Middle frontal gyrus (tissue), 1 donor: Measurements from ENCODE around the gene RANBP17.
"Not testable (repeated sequence)": the region's sequence is repeated elsewhere in the genome, so short reads cannot be mapped to it uniquely, and the experiment has no call there.

ENCODE experiments used
- DNase-seq: peaks from one replicate; pipeline ENCODE4 v3.0.0-alpha.2; 2015; ENCODE audit warnings: low spot score; ENCODE audit errors: extremely low spot score

The RANBP17 gene

DNA sequence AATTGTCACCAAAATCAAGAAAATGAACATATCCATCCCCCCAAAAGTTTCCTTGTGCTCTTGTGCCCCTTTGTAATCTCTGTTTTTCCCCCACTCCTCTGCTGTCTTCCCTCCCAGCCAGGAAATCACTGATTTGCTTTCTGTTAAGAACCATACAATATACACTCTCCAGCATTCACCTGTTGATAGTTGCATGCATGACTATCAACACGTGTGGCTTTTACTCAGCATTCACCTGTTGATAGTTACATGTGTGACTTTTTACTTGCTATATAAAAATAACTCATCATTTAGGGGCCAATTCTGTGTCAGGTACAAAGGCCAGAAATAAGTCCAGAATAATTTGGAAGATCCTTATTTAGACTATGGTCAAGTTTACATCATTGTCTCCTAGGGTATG is 6.0 kb downstream of the RANBP17 start:
- no peak for DNase-seq

DNA sequence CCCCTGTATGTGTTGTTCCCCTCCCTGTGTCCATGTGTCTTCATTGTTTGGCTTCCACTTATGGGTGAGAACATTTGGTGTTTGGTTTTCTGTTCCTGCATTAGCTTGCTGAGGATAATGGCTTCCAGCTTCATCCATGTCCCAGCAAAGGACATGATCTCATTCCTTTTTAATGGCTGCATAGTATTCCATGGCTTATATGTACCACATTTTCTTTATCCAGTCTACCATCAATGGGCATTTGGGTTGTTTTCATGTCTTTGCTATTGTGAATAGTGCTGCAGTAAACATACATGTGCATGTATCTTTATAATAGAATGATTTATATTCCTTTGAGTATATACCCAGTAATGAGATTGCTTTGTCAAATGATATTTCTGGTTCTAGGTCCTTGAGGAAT is 8.6 kb downstream of the RANBP17 start:
- not testable (repeated sequence) for DNase-seq

DNA sequence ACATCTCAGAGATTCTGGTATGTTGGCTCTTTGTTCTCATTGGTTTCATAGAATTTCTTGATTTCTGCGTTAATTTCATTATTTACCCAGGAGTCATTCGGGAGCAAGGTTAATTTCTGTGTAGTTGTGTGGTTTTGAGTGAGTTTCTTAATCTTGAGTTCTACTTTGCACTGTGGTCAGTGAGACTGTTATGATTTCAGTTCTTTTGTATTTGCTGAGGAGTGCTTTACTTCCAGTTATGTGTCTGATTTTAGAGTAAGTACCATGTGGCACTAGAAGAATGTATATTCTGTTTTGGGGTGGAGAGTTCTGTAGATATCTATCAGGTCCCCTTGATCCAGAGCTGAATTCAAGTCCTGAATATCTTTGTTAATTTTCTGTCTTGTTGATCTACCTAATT is 12.2 kb downstream of the RANBP17 start:
- DNase-seq, result no peak

DNA sequence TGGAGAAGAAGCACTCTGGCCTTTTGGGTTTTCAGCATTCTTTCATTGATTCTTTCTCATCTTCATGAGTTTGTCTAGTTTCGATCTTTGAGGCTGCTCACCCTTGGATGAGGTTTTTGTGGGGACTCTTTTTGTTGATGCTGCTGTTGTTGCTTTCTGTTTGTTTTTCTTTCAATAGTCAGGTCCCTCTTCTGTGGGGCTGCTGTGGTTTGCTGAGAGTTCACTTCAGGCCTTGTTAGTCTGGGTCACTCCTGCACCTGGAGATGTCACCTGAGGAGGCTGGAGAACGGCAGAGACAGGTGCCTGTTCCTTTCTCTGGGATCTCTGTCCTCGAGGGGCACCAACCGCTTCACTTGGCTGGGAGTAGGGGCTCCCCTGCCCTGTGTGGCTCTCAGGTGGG is 14.0 kb downstream of the RANBP17 start:
- no peak for DNase-seq

DNA sequence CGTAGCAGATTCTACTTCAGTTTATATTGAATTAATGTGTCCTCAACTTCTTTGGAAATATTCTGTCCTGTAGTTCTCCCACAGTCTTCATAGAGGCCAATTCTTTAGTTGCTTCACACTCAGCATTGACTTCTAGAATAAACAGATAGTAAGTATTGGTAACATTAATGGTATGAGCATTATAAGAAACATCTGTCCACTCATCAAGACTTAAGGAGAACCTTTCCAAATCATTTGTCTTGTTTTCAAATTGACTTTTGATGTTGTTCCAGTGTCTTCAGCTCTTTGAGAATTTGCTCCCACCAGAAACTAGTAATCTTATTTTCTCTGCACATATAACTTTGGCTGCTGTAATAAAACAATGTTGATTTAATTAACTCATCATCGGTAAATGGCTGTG is 18.3 kb downstream of the RANBP17 start:
- no peak for DNase-seq

DNA sequence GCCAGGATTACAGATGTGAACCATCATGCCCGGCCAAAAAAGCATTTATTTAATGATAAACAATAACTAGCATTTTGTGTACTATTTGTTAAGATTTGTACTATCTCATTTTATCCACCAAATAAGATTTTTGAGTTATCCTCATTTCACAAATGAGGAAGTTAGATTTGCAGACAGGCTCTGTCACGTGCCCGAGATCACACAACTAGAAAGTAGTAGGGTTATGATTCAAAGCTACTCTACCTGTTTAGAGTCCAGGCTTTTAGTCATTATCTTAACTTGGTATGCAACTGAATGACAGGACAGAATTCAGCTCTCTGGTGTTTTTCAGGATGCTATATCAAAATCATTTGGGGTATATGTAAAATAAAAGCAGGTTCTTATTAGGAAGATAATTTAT is 20.5 kb downstream of the RANBP17 start:
- no peak for DNase-seq

DNA sequence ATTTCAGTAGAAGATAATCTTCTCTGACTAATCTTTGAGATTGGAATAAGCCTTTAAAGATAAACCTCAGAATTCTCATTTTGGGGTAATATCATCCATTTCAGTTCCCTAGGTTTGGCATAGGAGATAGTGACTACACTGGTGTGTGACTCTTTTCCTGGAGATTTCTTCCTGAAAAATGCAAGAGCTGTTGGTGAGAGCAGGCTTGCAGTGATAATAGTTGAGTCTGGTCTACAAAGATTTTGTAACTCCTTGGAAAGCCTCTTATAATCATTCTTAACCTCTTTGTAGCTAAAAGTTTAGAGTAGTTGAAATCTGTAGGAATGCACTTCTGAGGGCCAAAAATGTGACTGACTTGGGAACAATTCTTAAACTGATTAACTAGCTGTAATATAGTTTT is 23.4 kb downstream of the RANBP17 start:
- no peak for DNase-seq

DNA sequence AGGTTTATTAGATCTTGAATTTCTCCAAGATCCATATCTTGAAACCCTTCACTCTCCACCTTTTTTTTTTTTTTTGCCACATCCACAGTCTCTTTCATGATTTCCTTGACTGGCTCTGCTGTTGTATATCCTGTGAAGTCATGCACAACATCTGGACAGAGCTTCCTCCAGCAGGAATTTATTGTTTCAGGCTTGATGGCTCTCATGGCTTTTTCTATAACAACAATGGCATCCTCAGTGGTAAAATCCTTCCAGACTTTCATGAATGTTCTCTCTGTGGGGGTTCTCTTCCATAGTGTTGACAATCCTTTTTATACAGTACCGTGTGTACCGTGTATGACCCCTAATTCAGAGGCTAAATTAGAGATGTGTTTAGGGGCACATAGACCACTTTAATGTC is 24.0 kb downstream of the RANBP17 start:
- DNase-seq, result no peak

DNA sequence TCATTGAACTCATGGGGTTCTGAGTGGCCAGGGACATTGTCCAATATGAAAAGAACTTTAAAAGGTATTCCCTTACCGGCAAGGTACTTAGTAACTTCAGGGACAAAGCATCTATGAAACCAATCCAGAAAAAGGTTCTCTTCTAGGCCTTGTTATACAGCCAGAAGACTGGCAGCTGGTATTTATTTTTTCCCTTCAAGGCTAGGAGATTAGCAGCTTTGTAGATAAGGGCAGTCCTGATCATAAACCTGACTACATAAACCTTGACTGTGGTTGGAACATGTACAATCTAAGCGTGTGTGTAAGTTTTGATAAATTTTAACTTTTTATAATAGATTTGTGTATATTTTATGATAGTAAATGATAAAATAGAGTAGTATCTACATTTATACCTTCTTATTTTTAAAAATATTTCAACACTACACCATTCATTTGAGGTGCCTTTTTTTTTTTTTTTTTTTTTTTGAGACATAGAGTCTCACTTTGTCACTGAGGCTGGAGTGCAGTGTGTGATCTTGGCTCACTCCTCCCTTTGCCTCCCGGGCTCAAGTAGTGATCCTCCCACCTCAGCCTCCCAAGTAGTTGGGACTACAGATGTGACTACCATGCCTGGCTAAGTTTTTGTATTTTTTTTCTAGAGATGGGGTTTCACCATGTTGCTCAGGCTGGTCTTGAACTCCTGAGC is 24.5 kb downstream of the RANBP17 start:
- DNase-seq, result no peak

DNA sequence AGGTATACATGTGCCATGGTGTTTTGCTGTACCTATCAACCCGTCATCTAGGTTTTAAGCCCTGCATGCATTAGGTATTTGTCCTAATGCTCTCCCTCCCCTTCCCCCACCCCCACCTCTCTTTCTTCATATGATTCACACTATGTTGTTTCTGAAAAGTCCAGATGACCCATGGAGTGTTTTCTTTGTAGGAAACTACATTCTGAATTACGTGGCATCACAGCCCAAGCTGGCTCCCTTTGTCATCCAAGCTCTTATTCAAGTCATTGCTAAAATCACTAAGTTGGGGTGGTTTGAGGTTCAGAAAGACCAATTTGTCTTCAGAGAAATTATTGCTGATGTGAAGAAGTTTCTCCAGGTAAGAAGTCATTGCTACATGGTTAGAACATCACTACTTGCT is 30.4 kb downstream of the RANBP17 start:
- DNase-seq, result no peak

DNA sequence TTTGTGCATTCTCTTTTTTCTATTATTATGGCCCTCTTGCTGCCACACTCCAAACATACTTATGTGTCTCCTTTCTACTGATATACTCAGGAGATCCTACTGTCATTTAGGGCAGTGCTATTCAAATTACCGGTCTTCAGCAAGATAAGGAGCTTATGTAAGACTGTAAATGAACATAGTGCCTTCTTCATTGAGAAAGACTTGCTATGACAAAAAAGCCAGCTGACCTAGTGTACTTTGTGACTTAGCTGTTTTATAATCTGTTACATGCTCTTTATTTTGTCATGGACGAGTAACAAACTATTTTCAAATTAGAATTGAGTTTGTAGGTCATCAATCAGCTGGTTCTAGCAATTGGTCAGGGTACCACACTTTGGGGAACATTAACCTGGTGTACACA is 32.8 kb downstream of the RANBP17 start:
- no peak for DNase-seq

DNA sequence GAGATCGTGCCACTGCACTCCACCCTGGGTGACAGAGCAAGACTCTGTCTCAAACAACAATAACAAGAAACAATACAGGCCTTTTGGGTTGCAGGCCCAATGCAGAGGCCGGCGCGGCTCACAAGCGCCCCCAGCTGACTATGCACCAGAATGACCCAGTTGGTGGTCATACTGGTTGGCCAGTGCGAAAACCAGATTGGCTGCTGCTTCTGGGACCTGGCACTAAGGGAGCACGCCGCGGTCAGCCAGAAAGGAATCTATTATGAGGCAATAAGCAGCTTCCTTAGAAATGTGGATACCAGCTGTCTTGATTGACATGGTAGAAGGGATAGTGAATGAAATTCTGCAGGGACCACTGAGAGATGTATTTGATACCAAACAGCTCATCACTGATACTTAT is 35.0 kb downstream of the RANBP17 start:
- no peak for DNase-seq

DNA sequence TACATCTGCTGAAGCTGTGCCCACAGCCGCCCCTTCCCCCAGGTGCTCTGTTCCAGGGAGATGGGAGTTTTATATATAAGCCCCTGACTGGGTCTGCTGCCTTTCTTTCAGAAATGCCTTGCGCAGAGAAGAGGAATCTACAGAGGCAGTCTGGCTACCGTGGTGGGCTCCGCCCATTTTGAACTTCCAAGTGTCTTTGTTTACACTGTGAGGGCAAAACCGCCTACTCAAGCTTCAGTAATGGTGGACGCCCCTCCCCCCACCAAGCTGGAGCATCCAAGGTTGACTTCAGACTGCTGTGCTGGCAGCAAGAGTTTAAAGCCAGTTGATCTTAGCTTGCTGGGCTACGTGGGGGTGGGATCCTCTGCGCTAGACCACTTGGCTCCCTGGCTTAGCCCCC is 41.3 kb downstream of the RANBP17 start:
- no peak for DNase-seq

DNA sequence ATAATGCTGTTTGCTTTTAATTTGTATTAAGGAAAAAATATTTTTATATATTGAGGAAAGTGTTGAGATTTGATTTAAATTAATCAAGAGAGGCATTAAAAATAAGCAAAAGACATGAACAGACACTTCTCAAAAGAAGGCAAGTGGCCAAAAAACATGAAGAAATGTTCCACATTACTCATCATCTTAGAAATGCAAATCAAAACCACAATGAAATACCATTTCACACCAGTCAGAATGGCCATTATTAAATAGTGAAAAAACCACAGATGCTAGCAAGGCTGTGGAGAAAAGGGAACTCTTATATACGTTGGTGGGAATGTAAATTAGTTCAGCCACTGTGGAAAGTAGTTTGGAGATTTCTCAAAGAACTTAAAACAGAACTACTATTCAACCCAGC is 45.9 kb downstream of the RANBP17 start:
- DNase-seq, result no peak

DNA sequence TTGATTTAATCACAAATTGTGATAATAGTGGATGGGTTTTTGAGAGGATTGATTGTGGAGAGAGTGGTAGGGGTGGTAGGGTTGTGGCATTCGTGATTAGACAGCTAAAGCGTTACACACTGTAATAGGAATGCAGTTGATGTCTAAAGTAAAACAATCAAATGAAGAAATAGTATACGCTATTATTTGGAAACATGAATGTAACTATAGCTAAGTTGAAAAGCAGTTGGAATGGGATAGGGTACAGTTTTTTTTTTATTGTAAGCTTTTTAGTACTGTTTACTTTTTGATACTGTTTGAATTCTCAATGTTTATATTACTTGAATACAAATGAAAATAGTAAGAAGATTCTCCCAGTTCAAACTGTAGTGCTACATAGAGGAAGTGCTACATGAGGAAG is 51.8 kb downstream of the RANBP17 start:
- no peak for DNase-seq

DNA sequence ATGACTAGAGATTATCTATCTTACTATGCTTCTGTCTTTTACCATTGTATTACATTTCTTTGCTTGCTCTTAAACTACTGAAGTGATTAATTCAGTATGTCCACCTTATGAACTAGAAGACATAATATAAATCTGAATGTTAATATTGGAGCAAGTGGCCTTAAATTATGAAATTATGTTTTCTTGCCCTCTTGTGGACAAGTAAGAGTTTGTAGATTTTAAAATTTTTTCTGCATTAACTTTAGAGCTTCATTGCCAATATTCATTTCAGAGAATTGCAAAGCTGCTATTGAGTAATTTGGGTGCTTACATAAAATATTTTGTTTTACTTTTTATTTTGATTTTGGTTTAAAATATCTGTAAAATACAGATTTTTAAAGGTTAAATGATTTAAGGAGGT is 55.3 kb downstream of the RANBP17 start:
- DNase-seq, result no peak

DNA sequence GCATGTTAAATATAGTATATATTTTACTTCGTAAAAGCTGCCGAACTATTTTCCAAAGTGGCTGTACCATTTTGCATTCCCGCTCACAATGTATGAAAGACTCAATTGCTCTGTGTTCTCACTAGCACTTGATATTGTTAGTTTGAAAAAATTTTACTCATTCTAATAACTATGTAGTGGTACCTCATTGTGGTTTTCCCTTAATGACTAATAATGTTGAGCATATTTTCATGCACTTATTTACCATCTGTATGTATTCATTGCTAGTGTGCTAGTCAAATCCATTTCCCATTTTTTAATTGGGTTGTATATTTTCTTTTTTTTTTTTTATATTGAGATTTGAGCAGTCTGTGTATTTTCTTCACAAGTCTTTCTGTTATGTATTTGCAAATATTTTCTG is 58.4 kb downstream of the RANBP17 start:
- no peak for DNase-seq

DNA sequence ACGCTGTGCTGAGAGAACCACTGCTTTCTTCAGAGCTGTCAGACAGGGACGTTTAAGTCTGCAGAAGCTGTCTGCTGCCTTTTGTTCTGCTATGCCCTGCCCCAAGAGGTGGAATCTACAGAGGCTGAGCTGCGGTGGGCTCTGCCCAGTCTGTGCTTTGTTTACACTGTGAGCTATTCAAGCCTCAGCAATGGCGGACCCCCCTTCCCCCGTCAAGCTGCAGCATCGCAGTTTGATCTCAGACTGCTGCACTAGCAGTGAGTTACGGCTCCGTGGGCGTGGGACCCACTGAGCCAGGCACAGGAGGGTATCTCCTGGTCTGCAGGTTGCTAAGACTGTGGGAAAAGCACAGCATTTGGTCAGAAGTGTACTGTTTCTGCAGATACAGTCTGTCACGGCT is 60.5 kb downstream of the RANBP17 start:
- DNase-seq, result not testable (repeated sequence)

DNA sequence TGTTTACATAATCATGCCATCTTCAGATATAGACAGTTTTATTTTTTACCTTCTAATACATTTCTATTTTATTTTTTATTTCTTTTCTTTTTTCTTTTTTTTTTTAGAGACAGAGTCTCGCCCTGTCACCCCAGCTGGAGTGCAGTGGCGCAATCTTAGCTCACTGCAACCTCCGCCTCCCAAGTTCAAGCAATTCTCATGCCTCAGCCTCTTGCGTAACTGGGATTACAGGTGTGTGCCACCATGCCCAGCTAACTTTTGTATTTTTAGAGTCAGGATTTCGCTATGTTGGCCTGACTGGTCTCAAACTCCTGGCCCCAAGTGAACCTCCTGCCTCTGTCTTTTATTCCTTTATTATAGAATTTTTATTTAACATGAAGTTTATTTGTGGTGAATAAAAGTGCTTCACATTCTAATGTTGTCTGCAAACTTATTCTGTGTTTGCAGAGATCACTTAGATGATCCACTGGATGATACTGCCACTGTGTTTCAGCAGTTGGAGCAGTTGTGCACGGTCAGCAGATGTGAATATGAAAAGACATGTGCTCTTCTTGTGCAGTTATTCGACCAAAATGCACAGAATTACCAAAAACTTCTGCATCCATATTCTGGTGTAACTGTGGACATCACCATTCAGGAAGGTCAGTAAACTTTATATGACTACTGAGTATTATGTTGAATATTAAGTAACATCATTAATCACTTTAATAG is 62.2 kb downstream of the RANBP17 start:
- DNase-seq, result no peak

DNA sequence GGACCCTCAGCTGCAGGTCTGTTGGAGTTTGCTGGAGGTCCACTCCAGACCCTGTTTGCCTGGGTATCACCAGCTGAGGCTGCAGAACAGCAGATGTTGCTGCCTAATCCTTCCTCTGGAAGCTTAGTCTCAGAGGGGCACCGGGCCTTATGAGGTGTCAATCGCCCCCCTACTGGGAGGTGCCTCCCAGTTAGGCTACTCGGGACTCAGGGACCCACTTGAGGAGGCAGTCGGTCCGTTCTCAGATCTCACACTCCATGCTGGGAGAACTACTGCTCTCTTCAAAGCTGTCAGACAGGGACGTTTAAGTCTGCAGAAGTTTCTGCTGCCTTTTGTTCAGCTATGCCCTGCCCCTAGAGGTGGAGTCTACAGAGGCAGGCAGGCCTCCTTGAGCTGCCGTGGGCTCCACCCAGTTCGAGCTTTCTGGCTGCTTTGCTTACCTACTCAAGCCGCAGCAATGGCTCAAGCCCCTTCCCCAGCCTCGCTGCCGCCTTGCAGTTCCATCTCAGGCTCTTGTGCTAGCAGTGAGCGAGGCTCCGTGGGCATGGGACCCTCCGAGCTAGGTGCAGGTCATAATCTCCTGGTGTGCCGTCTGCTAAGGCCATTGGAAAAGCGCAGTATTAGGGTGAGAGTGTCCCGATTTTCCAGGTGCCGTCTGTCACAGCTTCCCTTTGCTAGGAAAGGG is 73.9 kb downstream of the RANBP17 start:
- not testable (repeated sequence) for DNase-seq

DNA sequence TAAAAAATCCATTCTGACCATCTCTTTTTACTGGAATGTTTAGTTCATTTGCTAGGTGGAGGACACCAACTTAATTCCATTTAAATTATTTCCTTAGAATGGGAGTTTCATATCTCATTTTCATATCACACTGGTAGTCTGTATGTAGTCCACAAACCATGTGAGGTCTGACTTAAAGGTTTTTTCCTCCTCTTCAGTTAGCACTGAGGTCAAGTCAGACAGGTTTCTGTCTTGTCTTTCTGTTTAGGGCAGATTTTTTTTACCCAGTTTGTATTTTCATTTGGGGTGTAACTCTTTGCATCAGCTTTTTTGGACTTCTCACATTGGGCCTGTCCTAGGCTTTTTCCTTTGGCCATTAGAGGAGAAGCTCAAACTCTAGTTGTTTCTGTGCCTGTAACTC is 75.3 kb downstream of the RANBP17 start:
- no peak for DNase-seq

DNA sequence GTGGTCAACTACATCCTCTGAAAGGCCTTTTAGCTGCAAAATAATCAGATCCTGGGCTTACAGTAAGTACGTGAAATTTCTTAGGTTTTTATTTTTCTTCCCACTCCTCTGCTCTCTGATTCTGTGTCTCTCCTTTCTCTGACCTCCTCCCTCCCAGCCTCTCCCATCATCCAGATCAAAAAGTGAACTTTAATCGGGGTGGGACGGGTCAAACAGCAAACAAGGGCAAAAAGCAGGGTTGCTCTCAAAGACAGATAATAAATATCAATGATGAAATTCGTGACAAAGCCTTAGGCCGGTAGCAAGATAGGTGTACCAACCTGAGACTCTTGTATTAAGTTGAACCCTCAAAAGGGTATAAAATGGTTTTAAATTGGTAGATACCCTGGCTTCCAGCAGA is 76.1 kb downstream of the RANBP17 start:
- DNase-seq, result no peak

DNA sequence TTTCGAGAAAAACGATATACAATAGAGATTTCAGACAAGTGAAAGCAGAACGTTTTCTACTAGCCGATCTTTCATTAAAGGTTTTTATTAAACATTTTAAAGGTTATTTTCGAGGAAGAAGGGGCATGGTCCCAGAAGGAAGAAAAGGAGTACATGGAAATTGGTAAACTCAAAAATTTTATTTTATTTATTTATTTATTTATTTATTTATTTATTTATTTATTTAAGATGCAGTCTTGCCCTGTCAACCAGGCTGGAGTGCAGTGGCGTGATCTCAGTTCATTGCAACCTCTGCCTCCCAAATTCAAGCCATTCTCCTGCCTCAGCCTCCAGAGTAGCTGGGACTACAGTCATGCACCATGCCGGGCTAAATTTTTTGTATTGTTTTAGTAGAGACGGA is 77.4 kb downstream of the RANBP17 start:
- no peak for DNase-seq
